Spleen (tissue), 7 donors: ENCODE data around the gene PDZD2.

Experiments
- POLR2A ChIP-seq, 3 donors: fragments of 450-650 bp; IDR thresholded peaks; one replicate each; pipeline ENCODE4 v1.5.1; 2017; ENCODE audit warnings: antibody characterized with exemption in 3 of 3, mild to moderate bottlenecking in 1 of 3
- POLR2AphosphoS5 ChIP-seq, 3 donors: sonication (generic); formaldehyde crosslinking; IDR thresholded peaks; one replicate each; pipeline ENCODE4 v1.5.1; 2017; ENCODE audit warnings: antibody characterized with exemption in 3 of 3
- TF ChIP-seq, protein P1 (sequence below), 11 experiments: fragments of 200-600 bp in 7 of 11; fragments of 450-650 bp in 4 of 11; sonication (generic) in 4 of 11; IDR thresholded peaks in 8 of 11; conservative IDR thresholded peaks in 3 of 11; 1 replicate in 7 of 11; 2 replicates in 4 of 11; pipeline versions ENCODE4 v1.4.0 to v1.8.0; 2016 to 2021; ENCODE audit warnings: antibody characterized with exemption in 11 of 11, inconsistent platforms in 4 of 11, mild to moderate bottlenecking in 1 of 11
- donor health status: DM: no; HTN: no; CAD: no; lungs with moderate emphysema.
- donor health status: DM: no; HTN: no; CAD: no.
- donor health status: DM: no; HTN: no; CAD: no.

- TF ChIP-seq, protein P1, sequence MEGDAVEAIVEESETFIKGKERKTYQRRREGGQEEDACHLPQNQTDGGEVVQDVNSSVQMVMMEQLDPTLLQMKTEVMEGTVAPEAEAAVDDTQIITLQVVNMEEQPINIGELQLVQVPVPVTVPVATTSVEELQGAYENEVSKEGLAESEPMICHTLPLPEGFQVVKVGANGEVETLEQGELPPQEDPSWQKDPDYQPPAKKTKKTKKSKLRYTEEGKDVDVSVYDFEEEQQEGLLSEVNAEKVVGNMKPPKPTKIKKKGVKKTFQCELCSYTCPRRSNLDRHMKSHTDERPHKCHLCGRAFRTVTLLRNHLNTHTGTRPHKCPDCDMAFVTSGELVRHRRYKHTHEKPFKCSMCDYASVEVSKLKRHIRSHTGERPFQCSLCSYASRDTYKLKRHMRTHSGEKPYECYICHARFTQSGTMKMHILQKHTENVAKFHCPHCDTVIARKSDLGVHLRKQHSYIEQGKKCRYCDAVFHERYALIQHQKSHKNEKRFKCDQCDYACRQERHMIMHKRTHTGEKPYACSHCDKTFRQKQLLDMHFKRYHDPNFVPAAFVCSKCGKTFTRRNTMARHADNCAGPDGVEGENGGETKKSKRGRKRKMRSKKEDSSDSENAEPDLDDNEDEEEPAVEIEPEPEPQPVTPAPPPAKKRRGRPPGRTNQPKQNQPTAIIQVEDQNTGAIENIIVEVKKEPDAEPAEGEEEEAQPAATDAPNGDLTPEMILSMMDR (IDR thresholded peaks at IDR 0.05 in 8 of 11, conservative IDR thresholded peaks at IDR 0.05 in 3 of 11): no peak
- TF ChIP-seq POLR2A (IDR thresholded peaks at IDR 0.05) (no peak), POLR2AphosphoS5 (IDR thresholded peaks at IDR 0.05) (no peak)
Observed at GRCh38 chr5:31890046-31890445, 251.1 kb downstream of the PDZD2 start.
